GM19452 (cell line): ENCODE results near the gene CCDC191.

Experiments
- ATAC-seq: cut with Tn5 transposase; IDR thresholded peaks from one replicate; pipeline ENCODE4 v1.9.1; 2021; ENCODE audit not compliant: unreplicated experiment

Gene CCDC191, protein sequence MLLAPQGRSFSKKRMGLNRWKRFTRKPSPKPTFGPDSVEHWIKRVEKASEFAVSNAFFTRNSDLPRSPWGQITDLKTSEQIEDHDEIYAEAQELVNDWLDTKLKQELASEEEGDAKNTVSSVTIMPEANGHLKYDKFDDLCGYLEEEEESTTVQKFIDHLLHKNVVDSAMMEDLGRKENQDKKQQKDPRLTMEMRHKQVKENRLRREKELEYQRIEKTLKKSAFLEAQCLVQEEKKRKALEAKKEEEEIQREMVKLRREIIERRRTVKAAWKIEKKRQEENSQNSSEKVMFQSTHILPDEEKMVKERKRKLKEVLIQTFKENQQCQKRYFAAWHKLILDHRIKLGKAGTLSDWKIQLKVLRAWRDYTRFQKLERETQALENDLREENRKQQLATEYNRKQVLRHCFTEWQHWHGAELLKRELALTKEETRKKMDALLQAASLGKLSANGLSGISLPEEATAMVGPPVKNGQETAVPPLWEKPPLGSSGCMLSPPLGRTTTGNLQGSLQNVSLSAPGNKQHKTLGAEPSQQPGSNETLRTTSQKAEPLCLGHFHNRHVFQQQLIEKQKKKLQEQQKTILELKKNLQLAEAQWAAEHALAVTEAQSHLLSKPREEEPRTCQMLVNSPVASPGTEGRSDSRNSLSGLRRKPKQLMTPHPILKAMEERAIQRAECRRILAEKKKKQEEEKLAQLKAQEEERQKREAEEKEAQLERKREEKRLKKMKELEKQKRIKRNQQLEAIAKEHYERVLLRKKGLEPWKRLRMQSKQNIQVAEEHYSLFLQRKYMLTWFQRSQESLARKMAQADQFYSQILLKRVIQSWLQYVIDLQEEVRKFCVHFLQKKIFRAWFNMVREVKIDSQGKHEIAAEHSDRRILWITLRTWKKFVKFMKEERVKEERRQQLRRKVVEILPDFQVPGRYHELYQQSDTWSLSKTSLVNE

DNA sequence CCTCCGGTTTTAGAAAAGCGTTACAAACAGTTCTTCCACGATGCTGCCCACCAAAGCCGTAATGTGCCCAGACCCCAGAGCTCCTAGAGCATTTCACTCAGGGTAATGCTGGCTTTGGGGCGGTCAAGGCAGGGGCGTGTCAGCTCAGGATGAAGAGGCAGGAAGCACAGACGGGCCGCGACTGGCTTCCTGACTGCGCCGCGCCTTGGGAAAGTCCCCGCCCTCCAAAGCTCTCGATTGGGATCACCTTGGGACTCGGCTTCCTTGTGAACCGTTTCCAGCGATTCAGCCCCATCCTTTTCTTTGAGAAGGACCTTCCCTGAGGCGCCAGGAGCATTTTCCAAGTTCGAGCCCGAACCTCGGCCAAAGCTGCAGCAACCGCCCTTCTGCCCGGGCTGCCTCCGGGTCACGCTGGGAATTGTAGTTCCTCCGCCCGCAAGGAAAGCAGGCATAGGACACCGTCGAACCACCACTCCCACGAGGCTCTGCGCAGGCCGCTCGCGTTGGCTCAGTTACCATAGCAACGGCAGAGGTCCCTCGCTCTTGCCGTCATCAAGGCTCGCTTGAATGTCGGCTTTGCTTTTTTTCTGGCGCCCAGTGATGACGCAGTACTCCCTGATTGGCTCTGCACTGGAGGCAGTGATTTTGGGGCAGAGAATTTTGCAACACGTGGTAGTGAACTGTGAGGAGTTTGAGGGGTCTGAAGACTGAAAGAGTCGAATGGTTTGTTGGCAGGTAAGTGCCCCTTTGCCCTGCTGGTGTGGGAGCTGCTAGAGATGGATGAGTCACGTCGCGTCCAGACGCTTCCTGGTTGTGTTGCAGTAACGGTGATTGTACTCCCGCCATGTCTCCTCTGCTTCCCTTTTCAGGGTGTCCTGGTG lies at the start of gene CCDC191, which contains the start of gene QTRT2:
Gene CCDC191, minus strand, starts transcription at position 397 of the 881 bp plus-strand sequence. Its CDS starts 60 bp downstream, at position 337.
Gene QTRT2, plus strand, starts transcription at position 608 of the 881 bp plus-strand sequence. CDS start 8,521 bp downstream, outside the sequence.
- peak; percentile 98 for ATAC-seq

DNA sequence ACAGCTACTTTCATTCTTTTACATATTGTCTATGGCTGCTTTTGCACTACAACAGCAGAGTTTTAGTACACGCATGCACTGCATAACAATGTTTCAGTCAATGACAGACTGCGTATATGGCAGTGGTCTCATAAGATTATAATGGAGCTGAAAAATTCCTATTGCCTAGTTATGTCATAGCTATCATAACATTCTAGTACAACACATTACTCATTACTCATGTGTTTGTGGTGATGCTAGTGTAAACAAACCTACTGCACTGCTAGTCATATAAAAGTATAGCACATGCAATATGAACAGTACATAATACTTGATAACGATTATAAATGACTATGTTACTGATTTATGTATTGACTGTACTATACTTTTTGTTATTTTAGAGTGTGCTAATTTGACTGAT lies 48.1 kb upstream of the CCDC191 start:
- no peak for ATAC-seq

DNA sequence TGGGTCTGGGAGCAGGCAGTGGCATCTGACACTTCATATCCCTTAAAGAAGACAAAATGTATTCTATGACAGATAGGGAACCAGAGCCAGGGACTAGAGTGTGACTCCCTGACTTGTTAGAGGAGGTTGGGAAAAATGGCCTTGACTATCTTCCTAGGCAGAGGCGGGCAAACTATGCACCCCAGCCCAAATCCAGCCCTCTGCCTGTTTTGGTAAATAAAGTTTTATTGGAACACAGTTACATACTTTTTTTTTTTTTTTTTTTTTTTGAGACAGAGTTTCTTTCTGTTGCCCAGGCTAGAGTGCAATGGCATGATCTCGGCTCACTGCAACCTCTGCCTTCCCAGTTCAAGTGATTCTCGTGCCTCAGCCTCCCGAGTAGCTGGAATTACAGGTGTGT lies 47.5 kb upstream of the CCDC191 start:
- no peak for ATAC-seq

DNA sequence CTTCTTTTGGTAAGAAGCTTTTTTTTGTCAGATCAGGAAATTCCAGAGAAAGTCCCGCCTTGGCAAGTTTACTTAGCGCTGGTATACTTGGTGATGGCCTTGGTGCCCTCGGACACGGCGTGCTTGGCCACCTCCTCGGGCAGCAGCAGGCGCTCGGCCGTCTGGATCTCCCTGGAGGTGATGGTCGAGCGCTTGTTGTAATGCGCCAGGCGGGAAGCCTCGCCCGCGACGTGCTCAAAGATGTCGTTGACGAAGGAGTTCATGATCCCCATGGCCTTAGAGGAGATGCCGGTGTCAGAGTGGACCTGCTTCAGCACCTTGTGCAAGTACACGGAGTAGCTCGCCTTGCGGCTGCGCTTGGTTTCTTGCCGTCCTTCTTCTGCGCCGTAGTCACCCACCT lies 46.9 kb upstream of the CCDC191 start:
- ATAC-seq: no peak

DNA sequence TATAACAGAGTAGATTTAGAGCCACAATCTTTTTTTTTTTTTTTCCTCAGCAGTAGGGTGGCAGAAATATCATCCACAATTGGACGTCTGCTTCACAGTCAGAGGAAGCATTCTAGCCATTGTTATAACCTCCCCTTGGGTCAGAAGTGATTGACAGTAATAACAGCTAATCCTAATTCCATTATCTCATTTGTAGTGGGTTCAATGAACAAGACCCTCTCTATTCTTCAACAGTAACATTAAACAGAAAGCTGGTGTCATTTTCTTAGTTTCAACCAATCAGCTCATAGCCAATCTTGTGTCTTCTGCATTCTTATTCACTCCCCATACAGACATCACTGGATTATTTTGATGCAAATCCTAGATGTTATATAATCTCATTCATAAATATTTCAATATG lies 44.8 kb upstream of the CCDC191 start:
- no peak for ATAC-seq

DNA sequence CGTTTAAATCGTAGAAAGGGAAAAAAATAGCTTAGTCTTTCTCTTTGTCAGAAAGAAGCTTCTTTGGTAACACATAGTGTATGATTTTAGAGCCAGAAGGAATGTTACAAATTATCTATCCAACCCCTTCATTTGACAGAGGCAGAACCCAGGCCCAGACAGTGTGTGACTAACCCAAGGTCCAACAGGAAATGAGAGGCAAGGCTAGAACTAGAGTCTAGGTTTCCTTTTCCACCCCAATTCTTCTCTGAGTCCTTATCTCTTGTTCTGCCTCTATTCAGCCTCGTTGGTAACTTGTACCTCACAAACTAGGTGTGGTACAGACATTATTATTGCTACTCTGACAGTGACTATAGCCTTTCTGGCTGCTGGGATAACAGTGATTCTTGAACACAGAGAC lies 39.5 kb upstream of the CCDC191 start:
- ATAC-seq: no peak

DNA sequence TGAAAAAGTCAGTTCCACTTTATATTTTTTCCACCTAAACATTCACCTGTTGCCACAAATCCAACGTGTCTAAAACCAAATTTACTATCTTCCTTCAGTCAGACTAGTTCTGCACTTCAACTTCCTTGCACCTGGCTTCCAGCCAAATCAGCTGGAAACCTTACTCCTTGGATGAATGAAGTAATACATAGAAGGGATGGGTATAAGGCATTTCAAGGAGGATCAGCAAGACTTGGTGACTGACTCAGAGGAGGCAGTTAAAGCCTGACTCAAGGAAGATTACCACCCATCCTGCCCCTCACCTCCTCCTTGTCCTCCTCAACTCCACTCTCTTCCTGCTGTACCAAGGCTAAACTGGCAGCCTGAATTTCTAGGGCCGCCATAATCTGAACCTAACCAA lies 37.3 kb upstream of the CCDC191 start:
- ATAC-seq: no peak

DNA sequence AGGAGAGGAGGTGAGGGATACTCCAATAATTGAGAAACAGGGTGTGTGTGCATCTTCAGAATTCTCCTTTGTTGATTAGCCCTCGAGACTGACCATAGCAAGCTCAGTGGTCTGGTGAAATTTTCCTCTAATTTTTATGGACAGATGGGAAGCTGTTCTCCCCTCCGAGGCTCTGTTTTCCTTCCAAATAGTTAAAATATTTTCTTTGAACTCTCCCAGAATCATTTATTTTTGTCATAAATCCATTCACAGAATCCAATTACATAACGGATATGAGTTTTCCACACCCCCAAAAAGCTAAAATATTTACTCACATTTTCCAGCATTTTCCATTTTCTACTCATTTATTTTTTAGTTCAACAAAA lies 36.7 kb upstream of the CCDC191 start:
- no peak for ATAC-seq

DNA sequence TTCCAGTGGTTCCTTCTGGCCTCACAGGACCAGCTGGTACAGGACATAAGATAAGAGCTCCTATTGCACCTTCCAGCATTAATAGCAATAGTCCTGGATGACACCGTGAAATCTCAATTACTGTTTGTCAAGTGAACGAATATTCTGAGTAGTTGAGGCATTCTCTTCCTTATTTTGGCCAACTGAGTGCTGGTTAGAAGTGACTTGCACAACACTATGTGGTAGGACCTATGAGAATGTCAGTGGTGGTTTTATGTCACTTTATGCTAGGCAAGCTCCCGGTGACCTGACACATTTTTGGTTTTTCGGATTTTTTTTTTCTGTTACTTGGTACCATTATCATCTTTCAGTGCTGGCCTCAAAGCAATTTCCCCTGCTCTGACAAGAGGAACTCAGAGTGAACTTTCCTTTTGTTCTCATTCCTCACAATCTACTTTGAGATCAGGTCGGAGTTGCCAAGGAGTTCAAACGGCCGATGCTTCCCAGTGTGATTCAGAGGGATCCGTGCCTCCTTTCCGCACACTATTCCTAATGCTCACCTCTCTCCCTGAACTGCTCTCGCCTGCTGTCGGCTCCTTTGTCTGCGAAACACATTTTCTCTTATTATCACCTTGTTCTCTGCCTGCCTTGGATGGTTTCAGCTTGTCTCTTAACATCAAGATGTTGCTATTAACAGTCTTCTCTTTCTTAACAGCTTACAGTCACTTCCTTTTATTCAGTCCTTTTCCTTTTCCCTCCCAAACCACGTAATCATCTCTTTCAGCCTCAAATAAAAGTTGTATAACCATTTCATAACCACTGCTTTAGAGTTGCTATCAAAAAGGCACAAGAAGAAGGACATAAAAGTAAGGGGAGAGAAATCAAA lies 36.1 kb upstream of the CCDC191 start:
- ATAC-seq: no peak

DNA sequence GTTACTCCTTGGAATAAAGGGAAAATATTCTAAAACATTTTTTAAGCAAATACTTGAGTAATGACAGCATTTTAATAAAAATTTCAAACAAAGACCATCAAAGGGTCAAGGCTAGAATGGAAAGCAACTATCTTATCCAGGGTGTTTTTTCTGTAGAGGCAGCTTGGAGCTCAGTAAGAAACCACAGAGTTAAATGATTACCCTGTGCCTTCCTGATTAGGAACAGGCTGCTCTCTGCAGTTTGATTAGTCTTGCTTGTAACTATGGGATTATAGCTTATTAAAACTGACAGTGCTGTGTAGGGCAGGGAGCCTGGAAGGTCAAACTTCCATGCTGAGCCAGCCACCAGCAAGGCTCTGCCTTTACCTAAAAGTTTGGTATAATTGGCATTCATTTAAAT lies 33.3 kb upstream of the CCDC191 start:
- ATAC-seq: peak; percentile 57

DNA sequence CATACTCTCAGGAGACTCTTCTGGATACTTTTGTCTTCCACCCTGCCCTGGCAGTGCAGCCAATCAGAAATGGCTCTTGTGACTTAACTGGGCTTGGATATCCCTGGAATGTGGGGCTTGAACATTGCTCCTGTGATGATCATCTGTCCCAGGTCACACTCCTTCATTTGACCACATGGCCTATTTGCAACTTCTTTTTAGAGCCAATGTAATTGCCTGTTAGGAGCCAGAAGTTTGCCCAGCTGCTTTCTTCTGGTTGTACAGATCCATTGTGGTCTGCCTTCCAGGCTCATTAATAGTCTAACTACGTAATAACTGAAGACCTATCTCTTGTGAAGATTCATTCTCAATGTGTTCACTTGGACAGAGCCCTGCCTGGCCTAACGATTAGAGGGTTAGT lies 30.0 kb upstream of the CCDC191 start:
- no peak for ATAC-seq

DNA sequence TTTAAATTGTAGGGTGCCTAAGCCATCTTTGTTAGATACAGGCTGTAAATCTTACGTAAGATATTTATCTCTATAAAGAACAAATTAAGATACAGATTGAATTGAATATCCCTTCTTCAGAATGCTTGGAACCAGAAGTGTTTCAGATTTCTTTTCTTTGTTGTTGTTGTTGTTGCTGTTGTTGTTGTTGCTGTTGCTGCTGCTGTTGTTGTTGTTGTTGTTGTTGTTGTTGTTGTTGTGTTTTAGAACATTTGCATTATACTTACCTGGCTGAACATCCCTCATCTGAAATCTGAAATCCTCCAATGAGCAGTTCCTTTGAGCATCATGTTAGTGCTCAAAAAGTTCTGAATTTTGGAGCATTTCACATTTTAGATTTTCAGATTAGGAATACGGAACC lies 26.8 kb upstream of the CCDC191 start:
- no peak for ATAC-seq

DNA sequence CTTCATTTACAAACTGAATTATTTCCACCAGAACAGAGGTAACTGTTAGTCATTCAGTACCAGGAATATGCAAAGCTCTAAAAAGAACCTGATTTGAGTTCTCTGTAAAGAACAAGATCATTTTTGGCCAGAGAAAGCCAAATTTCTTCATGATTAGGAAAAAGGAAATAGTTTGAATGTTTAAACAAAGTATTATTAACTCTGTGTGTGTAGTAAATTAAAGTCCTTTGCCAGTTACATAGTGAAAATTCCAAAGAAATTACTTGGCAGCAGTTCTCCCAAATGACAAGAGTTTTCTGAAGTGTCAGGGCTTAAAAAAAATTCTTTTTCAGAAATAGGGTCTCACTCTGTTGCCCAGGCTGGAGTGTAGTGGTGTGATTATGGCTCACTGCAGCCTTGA lies 24.7 kb upstream of the CCDC191 start:
- ATAC-seq: no peak

DNA sequence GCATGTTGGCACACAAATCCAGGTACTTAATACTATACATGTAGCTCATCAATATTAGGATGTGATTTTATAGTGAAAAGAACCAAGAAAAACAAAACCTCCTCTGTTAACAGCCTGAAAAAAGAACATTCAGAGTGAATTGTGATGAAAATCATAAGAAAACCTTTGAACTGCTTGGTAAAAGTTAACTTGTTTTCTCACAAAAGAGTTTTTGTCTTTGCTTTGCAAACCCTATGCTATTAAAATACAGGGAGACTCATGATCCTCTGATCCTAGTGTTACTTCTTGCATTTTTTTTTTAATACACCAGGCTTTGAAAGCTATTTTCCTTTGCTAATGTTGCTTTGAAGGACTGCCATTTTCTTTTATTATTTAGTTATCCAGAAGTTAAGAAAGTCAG lies 23.9 kb upstream of the CCDC191 start:
- ATAC-seq: no peak

DNA sequence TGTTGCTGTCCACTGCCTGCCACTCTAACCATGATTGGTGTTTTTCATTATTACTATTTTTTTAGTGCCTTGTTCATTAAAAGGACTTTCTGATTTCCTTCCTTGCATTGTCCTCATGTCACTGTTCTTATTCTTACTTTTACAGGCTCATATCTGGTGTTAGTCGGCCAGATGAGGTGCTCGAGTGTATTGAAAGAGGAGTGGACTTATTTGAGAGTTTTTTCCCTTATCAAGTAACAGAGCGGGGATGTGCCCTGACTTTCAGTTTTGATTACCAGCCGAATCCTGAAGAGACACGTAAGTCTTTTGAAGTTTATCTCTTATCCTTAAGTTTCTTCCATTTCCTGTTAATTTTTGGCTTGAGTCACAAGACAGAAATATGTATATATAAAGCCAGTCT lies 23.4 kb upstream of the CCDC191 start:
- no peak for ATAC-seq

DNA sequence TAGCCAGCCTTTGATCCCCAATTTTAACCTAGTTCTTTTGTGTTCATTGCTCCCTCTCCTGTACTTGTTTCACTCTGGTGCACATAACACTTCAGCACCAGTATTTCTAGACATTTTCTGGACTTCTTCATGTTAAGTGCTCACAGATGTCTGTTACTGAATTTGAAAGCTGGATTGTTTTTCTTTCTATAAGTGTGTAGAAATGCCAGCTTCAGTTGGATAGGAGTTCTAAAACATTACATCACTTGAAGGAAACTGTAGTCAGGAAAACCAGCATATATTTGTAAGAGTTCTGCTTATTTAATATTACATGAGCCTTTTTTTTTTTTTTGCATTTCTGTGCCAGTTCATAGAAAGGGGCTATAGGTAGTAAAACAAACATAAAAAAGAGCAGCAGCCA lies 21.8 kb upstream of the CCDC191 start:
- no peak for ATAC-seq

DNA sequence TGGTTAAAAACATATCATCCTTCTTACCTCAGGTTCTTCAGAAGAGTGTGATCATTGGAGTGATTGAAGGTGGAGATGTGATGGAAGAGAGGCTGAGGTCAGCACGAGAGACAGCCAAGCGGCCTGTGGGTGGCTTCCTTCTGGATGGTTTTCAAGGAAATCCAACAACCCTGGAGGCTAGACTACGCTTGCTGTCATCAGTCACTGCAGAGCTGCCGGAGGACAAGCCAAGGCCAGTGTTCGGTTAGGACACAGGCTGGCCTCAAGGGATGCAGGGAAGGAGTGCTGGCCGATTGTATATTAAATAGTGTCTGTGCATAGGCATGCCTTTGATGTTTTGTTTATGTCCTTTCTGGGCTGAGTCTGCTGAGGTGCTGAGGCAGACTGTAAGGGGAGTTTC lies 20.4 kb upstream of the CCDC191 start:
- ATAC-seq: no peak

DNA sequence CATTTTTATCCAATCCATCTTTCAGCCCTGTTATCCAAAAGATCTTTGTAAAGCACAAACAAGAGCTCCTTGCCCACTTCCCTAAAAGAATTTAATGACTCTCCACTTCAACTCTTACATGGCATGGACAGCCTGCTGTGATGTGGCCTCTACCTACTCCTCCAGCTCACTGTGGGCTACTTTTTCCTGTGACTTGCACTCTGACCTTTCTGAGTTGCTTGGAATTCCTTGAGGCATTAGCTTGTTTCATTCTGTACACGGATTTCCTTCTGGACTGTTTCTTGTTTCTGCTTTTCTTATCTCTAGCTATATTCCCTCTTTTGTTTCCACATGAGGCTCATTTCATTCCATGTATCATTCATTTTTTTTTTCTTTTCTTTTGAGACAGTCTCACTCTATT lies 15.5 kb upstream of the CCDC191 start:
- ATAC-seq: no peak

DNA sequence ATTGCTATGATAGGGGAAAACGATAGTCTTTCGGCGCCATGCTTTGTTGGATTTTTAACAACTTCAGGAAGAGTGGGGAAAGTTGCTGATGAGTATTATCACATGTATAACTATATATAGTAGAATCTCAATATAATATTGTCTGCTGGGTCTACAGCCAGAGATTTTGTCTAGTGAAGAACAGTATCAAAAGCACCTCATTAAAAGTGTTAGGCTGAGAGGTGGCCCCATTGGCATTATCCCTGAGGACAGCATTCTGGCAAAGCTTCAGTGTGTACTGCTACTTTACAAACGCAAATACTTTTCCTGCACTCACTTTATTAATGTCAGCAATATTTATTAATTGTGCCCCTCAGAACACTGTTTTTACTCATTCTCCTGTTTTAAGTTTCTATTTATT lies 12.0 kb upstream of the CCDC191 start:
- ATAC-seq: no peak

DNA sequence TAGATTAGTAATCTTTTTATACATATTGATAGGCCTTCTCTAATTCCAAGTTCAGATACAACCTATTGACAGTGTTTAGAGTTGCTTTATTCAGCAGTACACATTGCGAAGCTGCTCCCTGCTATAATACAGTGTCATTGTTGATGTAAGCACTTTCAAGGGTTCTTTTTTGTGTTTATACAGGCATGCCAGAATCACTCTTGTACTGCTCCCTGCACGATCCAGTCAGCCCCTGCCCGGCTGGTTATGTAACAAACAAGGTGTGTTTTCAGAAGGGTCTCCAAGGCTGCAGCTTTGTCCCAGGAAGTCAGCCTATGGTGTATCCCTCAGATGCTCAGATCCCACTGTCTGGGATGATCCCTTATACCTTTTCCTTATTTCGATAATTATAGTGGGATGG lies 11.5 kb upstream of the CCDC191 start:
- no peak for ATAC-seq
